GM18505 (cell line): ENCODE measurements around the gene SPAG16.
"Not testable (repeated sequence)": the region's sequence is repeated elsewhere in the genome, so short reads cannot be mapped to it uniquely, and the experiment has no call there.

Source experiments
- ATAC-seq: cut with Tn5 transposase; IDR thresholded peaks from one replicate; pipeline ENCODE4 v1.9.1; 2021; ENCODE audit not compliant: unreplicated experiment
- POLR2A ChIP-seq: IDR thresholded peaks from 4 replicates; pipeline ENCODE4 v1.6.1; 2011; ENCODE audit warnings: borderline replicate concordance; ENCODE audit not compliant: insufficient read depth, insufficient read length; ENCODE audit errors: extremely low read depth

SPAG16 gene

GRCh38 chr2:213609570-213610170 lies 325.4 kb downstream of the SPAG16 start:
- no peak for ATAC-seq
- TF ChIP-seq POLR2A, result no peak

- no peak for TF ChIP-seq POLR2A
Measured at GRCh38 chr2:213627054-213627710, 342.9 kb downstream of the SPAG16 start.

GRCh38 chr2:213627835-213628460 lies 343.7 kb downstream of the SPAG16 start:
- TF ChIP-seq POLR2A, result no peak
- ATAC-seq, result no peak

More at GRCh38 chr2:213627054-213627710, 342.9 kb downstream of the SPAG16 start:
- ATAC-seq, result no peak

GRCh38 chr2:213640738-213641425 lies 356.6 kb downstream of the SPAG16 start:
- no peak for TF ChIP-seq POLR2A
- no peak for ATAC-seq

GRCh38 chr2:213644926-213645325 lies 360.7 kb downstream of the SPAG16 start:
- no peak for ATAC-seq
- no peak for TF ChIP-seq POLR2A

GRCh38 chr2:213649176-213649575 lies 364.9 kb downstream of the SPAG16 start:
- TF ChIP-seq POLR2A, result no peak
- no peak for ATAC-seq

- no peak for ATAC-seq
- no peak for TF ChIP-seq POLR2A
Measured at GRCh38 chr2:213664817-213665216, 380.6 kb downstream of the SPAG16 start.

- TF ChIP-seq POLR2A, result no peak
- no peak for ATAC-seq
Measured at GRCh38 chr2:213669657-213670056, 385.4 kb downstream of the SPAG16 start.

GRCh38 chr2:213678437-213679218 lies 394.4 kb downstream of the SPAG16 start:
- ATAC-seq, result no peak
- no peak for TF ChIP-seq POLR2A

GRCh38 chr2:213679894-213680293 lies 395.6 kb downstream of the SPAG16 start:
- no peak for TF ChIP-seq POLR2A
- no peak for ATAC-seq

GRCh38 chr2:213682276-213682675 lies 398.0 kb downstream of the SPAG16 start:
- TF ChIP-seq POLR2A, result no peak
- no peak for ATAC-seq

- no peak for TF ChIP-seq POLR2A
- ATAC-seq, result no peak
Measured at GRCh38 chr2:213688133-213688532, 403.9 kb downstream of the SPAG16 start.

GRCh38 chr2:213688825-213689224 lies 404.6 kb downstream of the SPAG16 start:
- not testable (repeated sequence) for ATAC-seq
